DMS114 treated with DMSO at 0.1 percent for 48 hours (cell line): ENCODE measurements around the gene U2AF1L4.

Experiments
- DNase-seq: peaks from one replicate; lab custom pipeline; 2025; ENCODE audit not compliant: unreplicated experiment; lab: John Stamatoyannopoulos, UW

U2AF1L4 gene, protein sequence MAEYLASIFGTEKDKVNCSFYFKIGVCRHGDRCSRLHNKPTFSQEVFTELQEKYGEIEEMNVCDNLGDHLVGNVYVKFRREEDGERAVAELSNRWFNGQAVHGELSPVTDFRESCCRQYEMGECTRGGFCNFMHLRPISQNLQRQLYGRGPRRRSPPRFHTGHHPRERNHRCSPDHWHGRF

DNA sequence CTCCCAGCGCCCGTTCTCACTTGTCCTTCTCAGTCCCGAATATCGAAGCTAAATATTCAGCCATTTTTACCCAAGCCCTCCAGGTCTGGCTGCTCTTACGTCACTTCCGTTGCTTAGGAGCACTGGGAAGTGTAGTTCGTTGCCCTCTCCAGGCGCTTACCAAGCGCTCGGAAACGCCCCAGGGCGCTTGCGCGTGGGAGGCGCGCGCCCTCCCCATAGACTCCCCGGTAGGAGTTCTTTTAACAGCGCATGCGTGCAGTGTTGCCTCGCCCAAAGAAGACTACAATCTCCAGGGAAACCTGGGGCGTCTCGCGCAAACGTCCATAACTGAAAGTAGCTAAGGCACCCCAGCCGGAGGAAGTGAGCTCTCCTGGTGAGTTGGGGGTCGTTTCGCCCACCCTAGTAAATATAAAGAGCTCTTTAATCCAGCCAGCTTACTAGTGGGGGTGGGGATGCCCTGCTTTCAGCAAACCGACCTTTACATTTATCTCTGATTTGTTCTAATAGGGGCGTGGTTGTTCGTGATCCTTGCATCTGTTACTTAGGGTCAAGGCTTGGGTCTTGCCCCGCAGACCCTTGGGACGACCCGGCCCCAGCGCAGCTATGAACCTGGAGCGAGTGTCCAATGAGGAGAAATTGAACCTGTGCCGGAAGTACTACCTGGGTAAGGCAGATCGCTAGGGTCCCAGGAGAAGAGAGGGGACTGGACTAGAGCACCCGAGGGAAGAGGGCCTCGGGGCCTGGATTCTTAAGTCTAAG lies at the start of gene U2AF1L4, which contains the start of gene PSENEN:
Gene U2AF1L4, minus strand, starts transcription at position 91 of the 759 bp plus-strand sequence. Its CDS starts 27 bp downstream, at position 64.
Gene PSENEN, plus strand, starts transcription at position 324 of the 759 bp plus-strand sequence. Its CDS starts 280 bp downstream, at position 604.
- DNase-seq = peak; percentile 98

DNA sequence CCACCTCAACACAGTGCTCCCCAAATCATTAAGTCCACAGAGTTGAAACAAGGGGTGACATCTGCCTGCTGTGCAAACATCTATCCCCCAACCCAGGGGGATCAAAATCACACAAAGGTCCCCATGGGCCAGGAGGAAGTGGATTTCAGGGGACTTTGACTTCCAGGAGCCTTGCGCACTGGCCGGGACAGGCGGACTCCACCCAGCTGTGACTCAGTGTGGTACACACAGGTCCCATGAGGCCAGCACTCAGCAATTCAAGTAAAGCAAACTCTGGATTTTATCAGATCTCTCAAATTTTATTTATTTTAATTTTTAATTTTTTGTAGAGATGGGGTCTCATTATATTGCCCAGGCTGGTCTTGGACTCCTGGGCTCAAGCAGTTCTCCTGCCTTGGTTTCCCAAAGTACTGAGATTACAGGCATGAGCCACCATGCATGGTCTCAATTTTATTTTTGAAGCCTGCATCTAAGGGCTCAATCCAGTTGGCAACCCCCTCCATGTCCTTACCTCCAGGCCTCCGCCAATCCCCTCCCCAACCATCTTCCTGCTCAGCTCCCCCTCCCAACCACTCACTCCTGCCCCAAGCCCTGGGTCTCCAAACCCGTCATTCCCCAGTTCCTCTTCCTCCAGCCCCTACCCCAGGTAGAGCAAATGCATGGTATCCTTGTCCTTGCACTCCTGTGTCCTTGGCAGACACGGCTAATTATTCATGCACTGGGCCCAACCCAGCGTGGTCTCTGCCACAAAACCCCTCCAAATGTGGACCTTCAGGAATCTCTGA lies 48.4 kb upstream of the U2AF1L4 start:
- DNase-seq = no peak

DNA sequence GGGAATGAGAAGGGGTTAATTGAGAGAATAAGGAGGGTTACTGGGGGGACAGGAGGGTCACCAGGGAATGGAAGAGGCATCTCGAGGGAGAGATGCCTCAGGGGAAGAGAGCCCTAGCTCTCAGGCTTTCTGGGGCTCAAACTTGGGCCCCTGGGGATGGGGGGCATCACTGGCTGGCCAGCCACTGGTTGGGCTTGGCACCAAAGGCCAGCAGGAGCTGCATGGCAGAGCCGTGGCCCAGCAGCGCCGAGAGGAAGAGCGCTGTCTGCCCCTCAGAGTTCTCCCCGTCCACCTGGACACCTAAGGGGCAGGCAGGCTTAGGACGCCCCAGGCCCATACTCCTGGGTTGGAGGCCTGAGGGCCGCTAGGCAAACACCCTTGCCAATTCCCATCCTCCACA lies 47.7 kb upstream of the U2AF1L4 start:
- DNase-seq = no peak

DNA sequence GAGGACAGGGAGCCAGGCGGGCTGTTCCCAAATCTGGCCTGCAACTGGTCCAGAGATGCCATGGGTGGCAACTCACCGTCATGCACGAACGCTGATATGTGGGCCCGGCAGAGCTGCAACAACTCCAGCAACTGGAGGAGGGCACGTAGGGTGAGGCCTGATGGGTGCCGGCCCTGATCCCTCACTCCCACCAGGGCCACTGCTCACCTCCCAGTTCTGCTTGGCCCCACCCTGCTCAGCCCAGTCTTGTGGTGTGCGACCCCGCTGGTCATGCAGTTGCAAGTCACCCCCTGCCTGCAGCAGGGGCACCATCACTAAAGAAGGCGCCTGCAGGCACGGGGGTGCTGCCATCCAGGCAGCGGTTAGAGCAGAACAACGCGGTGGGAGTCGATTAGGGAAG lies 47.1 kb upstream of the U2AF1L4 start:
- no peak for DNase-seq

DNA sequence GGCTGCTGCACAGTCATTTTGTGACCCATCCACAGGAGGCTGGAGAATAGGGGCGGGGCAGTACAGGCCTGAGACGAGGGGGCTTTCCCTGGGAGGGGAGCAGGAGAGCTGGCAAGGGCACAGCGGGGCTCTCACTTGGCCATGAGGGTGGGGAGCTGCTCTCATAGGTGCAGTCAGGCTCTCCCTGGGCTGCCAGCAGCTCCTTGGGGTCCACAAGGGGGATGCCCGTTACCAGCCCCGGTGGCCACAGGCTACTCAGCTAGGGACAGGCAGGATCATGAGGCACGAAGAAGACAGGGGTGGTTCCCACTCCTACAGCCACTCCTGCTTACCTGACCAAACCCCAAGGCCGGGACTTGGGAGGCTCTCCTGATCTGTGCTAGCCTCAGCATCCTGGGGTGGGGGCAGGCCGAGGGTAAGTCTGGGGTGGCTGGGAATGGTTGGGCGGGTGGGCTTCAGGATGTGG lies 46.6 kb upstream of the U2AF1L4 start:
- DNase-seq = no peak

DNA sequence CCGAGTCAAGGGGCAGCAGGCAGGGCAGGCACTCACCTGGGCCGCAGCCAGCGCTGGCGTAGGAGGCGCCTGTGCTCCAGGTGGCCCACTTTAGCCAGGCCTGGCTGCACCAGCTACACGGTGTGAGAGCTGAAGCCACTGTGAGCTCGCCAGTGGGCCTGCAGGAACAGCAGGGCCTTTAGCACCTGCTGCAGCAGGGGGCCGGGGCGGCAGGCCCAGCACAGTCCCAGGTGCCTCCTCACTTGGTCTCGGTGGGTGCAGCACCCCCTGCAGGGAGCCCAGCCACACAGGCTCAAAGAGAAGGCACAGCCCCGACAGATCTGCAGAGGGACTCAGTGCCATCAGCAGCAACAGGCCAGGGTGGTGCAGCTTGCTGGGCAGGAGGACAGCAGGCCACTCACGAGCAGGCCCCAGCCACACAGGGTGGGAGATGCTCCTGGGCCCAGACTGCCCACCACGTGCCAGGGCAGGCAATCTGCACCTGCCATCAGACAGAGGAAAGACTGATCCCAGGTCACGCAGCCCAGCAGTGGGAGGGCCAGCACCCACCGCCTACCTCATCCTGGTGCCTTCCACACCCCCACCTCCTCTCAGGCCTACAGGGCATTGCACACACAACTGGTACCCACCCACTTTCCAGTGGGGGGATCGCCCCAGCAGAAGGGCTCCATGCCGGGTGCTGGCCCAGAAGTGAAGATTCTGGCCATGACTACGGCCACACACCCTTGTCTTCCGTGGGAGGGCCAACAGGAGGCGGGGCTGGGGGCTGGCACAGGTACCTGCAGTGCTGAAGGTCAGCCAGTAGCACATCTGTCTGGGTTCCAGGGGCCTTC lies 46.0 kb upstream of the U2AF1L4 start:
- no peak for DNase-seq

DNA sequence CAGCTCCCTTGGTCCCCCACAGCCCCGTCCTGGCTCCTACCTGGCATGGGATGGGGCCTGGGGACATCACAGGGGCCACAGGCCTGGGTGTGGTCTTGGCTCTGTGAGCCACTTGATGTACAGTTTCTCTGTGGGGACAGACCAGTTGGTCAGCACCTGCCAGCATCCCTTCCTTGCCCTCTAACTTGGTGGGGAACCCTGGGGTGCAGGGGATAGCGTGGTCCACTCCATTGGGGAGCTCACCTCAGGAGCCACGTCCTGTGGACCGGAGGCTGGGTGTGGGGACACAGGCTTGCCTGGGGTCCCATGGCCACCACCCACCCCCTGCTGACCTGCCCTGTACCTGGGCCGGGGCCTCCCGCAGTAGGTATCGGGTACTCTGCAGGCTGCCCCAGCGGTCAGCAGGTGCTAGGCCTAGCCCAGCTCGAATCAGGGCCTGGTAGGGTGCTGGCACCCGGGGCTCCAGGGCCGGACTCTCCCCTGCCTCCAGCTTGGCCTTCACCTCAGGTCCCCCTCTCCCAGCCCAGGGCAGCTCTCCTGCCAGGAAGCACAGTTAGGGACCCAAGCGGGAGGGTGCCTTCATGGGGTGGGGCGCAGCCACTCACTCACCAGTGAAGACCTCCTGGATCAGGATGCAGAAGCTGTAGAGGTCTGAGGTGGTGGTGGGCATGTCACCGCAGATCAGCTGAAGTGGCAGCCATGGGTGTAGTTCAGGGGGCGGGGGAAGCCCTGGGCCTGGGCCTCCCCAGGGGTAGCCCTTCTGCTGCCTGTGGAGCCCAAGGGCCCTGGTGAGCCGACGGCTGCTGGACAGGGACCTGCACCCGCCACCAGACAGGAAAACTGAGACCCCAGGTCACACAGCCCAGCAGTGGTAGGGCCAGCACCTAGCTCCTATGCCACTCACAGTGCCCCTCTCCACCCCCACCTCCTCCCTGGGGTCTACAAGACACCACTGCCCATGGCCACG lies 45.0 kb upstream of the U2AF1L4 start:
- DNase-seq = no peak

DNA sequence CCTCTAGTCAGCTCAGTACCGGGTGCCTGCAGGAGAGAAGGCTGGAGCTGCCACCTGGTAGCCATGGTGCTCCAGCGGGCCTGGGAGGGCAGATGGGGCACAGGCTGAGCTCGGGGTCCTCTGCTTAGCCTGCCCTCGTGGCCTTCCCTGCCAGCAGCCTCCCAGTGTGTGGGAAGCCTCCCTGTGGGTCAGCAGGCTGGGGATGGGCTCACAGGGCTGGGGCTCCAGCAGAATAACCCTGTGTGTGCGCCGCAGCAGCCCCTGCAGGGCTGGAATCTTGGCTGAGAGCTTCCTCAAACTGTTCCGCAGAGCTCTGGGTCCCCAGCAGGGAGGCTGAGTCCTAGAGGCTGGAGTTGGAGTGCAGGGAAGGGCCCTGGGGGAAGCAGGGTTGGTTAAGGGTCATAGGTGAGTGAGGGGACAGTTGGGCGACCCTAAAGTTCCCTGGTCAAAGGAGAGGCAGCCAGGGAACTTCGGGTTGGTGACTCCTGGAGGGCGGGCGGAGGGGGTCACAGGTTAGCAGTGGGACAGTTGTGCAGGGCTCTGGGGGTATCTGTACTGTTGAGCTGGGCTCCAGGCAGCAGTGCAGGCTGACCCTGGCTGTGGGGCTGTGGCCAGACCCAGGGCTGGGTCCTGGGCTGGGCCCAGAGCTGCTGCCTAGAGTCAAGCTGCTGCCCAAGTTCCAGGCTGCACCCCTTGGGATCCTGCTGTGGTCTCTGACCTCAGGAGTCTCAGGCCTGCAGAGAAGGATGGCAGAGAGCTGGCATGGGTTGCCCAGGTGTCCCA lies 44.2 kb upstream of the U2AF1L4 start:
- no peak for DNase-seq

DNA sequence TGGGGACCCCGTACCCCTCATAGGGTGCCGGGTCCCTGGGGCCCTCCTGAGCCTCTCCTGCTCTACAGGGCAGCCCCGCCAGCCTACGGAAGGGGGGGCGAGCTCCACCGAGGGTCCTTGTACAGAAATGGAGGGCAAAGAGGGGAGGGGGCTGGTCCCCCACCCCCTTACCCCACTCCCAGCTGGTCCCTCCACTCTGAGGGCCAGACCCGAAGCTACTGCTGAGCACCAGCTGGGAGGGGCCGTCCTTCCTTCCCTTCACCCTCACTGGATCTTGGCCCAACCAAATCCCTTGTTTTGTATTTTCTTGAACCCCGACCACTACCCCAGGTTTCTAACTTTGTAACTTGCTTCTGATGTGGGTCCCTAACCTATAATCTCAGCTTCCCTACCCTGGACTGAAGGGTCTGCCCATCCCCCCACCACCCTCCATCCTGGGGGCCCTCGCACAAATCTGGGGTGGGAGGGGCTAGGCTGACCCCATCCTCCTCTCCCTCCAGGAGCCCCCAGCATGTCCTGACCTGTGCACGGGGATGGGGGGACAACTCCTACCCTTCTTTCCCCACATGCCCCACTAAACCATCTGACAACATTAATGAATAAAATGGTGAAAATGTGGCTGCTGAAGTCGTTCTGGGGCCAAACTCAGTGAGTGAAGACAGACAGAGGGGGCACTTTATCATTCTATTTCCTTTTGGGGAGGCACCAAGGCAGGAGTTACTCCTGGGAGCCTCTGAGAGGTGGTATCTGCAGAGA lies 43.2 kb upstream of the U2AF1L4 start:
- no peak for DNase-seq

DNA sequence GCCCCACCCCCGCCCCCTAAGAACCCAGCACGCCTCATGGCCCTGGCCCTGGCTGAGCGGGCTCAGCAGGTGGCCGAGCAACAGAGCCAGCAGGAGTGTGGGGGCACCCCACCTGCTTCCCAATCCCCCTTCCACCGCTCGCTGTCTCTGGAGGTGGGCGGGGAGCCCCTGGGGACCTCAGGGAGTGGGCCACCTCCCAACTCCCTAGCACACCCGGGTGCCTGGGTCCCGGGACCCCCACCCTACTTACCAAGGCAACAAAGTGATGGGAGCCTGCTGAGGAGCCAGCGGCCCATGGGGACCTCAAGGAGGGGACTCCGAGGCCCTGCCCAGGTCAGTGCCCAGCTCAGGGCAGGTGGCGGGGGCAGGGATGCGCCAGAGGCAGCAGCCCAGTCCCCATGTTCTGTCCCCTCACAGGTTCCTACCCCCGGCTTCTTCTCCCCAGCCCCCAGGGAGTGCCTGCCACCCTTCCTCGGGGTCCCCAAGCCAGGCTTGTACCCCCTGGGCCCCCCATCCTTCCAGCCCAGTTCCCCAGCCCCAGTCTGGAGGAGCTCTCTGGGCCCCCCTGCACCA lies 42.1 kb upstream of the U2AF1L4 start:
- no peak for DNase-seq

DNA sequence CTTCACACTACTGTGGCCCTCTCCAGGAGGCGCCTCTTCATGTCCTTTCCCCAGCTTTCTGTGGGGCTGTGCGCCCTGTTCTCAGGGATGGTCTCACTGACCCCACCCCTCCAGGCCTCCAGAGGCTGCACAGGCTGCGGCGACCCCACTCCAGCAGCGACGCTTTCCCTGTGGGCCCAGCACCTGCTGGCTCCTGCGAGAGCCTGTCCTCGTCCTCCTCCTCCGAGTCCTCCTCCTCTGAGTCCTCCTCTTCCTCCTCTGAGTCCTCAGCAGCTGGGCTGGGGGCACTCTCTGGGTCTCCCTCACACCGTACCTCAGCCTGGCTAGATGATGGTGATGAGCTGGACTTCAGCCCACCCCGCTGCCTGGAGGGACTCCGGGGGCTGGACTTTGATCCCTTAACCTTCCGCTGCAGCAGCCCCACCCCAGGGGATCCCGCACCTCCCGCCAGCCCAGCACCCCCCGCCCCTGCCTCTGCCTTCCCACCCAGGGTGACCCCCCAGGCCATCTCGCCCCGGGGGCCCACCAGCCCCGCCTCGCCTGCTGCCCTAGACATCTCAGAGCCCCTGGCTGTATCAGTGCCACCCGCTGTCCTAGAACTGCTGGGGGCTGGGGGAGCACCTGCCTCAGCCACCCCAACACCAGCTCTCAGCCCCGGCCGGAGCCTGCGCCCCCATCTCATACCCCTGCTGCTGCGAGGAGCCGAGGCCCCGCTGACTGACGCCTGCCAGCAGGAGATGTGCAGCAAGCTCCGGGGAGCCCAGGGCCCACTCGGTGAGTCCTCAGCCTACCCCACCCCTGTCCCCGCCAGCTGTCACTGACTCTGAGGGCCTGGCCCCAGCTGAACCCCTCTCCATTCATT lies 41.3 kb upstream of the U2AF1L4 start:
- no peak for DNase-seq

DNA sequence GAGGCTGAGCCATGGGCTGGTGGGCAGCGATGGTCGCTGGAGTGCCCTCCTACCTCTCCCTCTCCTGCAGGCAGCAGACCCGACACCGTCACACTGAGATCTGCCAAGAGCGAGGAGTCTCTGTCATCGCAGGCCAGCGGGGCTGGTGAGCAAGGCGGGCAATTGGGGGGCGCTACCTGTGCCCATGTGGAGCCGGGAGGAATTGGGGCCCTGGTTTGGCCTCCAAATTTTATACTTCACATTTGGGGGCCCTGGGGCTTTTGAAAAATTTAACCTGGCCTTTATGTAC lies 40.1 kb upstream of the U2AF1L4 start:
- DNase-seq = no peak

DNA sequence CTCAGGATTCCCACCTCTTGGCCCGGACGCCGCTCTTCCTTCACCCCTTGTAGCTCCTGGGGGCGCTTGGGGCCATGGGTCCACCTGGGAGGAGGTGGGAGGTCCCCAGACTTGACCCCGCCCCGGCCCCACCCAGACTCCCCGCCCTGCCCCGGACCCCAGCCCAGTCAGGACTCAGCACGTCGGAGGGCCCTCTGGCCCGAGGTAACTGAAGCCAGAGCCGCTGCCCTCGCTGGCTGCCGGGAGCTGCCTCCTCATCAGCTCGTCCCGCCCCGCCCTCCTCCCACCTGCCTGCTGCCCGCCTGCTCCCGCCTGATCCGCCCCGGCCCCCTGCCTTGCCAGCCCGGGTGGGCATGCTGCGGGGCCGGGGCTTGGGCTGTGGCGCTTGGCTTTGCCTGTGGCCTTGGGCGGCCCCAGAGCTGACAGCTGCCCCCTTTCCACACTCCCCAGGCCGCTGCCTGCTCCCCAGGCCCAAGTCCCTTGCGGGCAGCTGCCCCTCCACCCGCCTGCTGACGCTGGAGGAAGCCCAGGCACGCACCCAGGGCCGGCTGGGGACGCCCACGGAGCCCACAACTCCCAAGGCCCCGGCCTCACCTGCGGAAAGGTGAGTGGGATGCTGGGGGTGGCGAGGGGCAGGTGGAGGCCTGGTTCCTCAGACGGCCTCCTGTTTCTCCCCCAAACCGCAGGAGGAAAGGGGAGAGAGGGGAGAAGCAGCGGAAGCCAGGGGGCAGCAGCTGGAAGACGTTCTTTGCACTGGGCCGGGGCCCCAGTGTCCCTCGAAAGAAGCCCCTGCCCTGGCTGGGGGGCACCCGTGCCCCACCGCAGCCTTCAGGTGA lies 39.5 kb upstream of the U2AF1L4 start:
- no peak for DNase-seq

DNA sequence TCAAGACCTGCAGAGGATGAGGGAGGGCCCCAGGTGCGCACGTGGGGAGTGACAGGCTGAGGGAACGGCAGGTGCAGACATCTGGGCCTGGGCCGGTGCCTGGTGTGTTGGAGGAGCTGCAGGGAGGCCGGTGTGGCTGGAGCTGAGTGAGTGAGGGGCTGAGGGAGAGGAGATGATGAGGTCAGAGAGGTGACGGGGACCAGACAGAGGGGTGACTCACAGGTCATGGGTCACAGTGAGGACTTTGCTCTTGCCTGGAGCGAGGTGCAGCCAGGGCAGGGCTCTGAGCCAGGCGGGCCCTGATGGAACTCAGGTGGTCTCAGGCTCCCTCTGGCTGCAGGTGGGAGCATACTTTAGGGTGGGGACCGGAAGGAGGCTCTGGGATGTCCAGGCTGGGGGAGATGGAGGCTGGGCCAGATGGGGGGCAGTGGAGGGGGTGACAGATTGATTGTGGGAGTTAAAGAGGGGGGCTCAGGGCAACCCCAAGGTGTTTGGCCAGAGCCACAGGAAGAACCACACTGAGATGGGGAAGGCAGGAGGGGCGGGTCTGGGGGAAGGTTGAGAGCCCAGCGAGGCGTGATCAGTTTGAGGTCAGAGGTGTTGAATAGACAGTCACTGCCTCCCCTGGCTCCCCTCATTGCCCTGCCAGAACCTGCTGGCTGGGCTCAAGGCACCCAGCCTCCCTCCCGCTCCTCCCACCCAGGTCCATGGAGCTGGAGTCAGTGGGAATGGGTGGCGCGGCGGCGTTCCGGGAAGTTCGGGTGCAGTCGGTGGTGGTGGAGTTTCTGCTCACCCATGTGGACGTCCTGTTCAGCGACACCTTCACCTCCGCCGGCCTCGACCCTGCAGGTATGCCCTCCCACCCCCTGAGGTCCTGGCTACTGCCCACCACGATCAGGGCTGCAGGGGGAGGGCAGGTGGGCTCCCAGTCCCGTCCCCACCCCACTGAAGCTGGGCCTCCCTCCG lies 38.5 kb upstream of the U2AF1L4 start:
- DNase-seq = no peak

DNA sequence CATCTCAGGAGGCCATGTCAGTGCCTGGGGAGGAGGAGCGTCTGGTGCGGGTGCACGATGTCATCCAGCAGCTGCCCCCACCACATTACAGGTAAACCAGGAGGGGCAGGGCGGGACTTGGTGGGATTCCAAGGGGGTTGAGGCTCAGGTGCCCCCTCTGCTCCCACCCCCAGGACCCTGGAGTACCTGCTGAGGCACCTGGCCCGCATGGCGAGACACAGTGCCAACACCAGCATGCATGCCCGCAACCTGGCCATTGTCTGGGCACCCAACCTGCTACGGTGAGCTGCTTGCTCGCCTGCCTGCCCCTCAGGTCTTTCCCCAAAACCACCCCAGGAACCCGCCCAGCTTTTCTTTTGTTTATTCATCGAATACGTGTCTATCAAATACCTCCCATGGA lies 37.4 kb upstream of the U2AF1L4 start:
- no peak for DNase-seq
